ENCODE results near the gene SAP30L.

SAP30L gene

GRCh38 chr5:154447089-154447725 lies 1.4 kb downstream of the SAP30L start:
- DNase-seq: peak in 14 of 42 donors; percentile 6 to 46 (median 26)
- intact Hi-C loops (cut with DNase I): loop anchor here (10.0 kb wide), 1 partner anchor 308 kb away; the partner anchor contains the start of gene LARP1

- intact Hi-C loops (cut with DNase I): loop anchor here (10.0 kb wide), 1 partner anchor 305 kb away; the partner anchor contains the start of gene LARP1
- DNase-seq: no peak
These were observed 4.0 kb downstream of the SAP30L start for GRCh38 chr5:154449786-154450185.

GRCh38 chr5:154451957-154452356 lies 6.2 kb downstream of the SAP30L start:
- intact Hi-C loops (cut with DNase I): no loop called here
- peak in 5 of 42 donors; percentile 13 to 52 (median 25) for DNase-seq

- intact Hi-C loops (cut with DNase I): no loop called here
- no peak for DNase-seq
These were observed 9.8 kb downstream of the SAP30L start for GRCh38 chr5:154455585-154455984.

GRCh38 chr5:154456540-154456939 lies 10.7 kb downstream of the SAP30L start:
- DNase-seq: no peak

GRCh38 chr5:154459015-154459414 lies 13.2 kb downstream of the SAP30L start:
- no peak for DNase-seq
- intact Hi-C loops (cut with DNase I): no loop called here

More at GRCh38 chr5:154456540-154456939, 10.7 kb downstream of the SAP30L start:
- intact Hi-C loops (cut with DNase I): no loop called here

- intact Hi-C loops (cut with DNase I): no loop called here
- no peak for DNase-seq
These were observed 14.4 kb downstream of the SAP30L start for GRCh38 chr5:154460172-154460571.

- DNase-seq: no peak
- intact Hi-C loops (cut with DNase I): no loop called here
These were observed 15.7 kb downstream of the SAP30L start for GRCh38 chr5:154461531-154461930.

- no peak for DNase-seq
- intact Hi-C loops (cut with DNase I): no loop called here
These were observed 18.6 kb downstream of the SAP30L start for GRCh38 chr5:154464438-154464837.

GRCh38 chr5:154465169-154465568 lies 19.4 kb downstream of the SAP30L start:
- intact Hi-C loops (cut with DNase I): loop anchor here (5.0 kb wide), 1 partner anchor 147 kb away; no protein-coding TSS in a partner anchor
- no peak for DNase-seq

- no peak for DNase-seq
- intact Hi-C loops (cut with DNase I): loop anchor here (5.0 kb wide), 1 partner anchor 146 kb away; no protein-coding TSS in a partner anchor
These were observed 20.4 kb downstream of the SAP30L start for GRCh38 chr5:154466147-154466546.

- intact Hi-C loops (cut with DNase I): loop anchor here (5.0 kb wide), 1 partner anchor 146 kb away; no protein-coding TSS in a partner anchor
- DNase-seq: no peak
These were observed 20.9 kb downstream of the SAP30L start for GRCh38 chr5:154466671-154467070.

- intact Hi-C loops (cut with DNase I): loop anchor here (5.0 kb wide), 1 partner anchor 144 kb away; no protein-coding TSS in a partner anchor
- peak; percentile 55 to 92 (median 83) for DNase-seq
These were observed 22.0 kb downstream of the SAP30L start for GRCh38 chr5:154467655-154468354.

GRCh38 chr5:154470137-154470536 lies 24.3 kb downstream of the SAP30L start:
- DNase-seq: no peak
- intact Hi-C loops (cut with DNase I): no loop called here

GRCh38 chr5:154470947-154471870 lies 25.4 kb downstream of the SAP30L start:
- intact Hi-C loops (cut with DNase I): no loop called here
- no peak for DNase-seq

GRCh38 chr5:154472871-154473580 lies 27.2 kb downstream of the SAP30L start:
- DNase-seq: no peak
- intact Hi-C loops (cut with DNase I): no loop called here

GRCh38 chr5:154473581-154474283 lies 27.9 kb downstream of the SAP30L start:
- intact Hi-C loops (cut with DNase I): no loop called here
- DNase-seq: no peak

Measured in head of caudate nucleus (tissue), 42 donors.